T follicular helper cell (primary cell): ENCODE measurements around the gene SAMD11.

Experiments
- DNase-seq: peaks from one replicate; pipeline ENCODE4 v3.0.0-alpha.2; 2020; ENCODE audit warnings: low read depth

The SAMD11 gene

DNA sequence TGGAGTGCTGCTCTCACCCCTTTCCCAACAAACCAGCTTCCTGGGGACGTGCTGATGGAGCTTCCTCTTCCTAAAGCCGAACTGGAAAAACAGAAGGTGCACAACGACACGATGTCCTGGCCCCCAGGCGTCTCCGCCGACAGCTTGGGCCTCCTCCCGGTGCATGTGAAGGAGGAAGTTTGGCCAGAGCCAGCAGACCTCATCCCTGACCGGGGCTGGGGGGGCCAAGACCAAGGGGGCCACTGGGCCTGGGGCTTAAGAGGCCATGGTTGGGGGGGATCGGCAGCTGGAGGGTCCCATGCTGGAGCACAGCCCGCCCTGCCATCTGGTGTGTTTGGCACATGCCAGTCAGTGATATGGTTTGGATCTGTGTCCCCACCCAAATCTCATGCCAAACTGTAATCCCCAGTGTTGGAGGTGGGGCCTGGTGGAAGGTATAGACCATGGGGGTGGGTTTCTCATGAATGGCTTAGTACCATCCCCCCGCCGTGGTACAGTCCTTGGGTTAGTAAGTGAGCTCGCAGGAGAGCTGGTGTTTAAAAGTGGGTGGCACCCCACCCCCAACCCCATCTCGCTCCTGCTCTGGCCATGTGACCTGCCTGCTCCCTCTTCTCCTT is 69.8 kb downstream of the SAMD11 start:
- DNase-seq = no peak
